Hematopoietic multipotent progenitor cell (in vitro differentiated cells): ENCODE results near the gene AGBL4. TPM values are rescaled to one million over a fixed set of nuclear protein-coding genes. Genes with fewer than 3 reads are reported as not detected.
A peak's percentile ranks its signal among the peaks of the same experiment; 100 is the strongest.

ENCODE experiments used
- DNase-seq, 3 donors: peaks; one replicate each; pipeline ENCODE4 v3.0.0-alpha.2; 2011 to 2015; ENCODE audit warnings: low read depth in 2 of 3, low spot score in 2 of 3
- total RNA-seq: library from RNA; depleted of rRNA; stranded (reverse); fragments of >200 nt; gene quantifications from one replicate; pipeline ENCODE4 v1.2.3, GENCODE V29; 2012

Gene AGBL4
- total RNA-seq, 1 donor, result 0.54 TPM

DNA sequence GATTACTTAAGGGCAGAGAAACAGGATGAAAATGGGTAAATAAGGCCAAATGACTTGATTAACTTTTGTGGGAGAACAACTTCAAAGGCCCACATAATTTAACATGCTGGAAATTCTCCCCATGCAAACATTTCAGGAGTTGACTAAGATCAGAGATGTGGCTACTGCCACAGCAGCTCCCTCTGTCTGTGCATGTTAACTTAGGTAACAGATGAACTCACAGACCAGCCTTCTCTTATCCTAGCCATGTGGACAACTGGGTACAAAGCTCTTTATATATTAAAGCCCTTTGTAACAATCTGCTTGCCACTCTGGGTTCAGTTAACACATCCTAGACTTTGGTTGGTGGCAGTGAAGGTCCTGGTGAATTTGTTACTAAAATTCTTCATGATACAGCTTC, 1280.3 kb downstream of the AGBL4 start:
- DNase-seq, result no peak

DNA sequence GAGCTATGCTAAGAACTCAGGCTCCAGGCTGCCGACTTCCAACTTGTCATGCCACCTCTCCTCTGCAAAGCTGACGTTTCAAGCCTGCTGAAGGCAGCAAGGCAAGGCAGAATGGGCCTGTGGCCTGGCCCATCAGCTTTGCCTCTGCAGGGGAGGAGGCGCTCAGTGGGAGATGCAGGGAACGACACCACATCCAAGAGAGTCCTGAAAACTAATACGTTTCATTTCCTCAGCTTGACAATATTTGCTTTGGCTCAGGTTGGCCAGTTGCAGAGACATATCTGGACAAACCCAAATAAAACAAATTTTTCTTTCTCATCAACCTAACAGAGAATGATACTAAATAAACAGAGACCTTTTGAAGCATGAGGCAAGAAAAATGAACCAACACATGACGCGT, 1282.4 kb downstream of the AGBL4 start:
- DNase-seq, result no peak

- no peak for DNase-seq
Observed at GRCh38 chr1:48740621-48741020, 1283.1 kb downstream of the AGBL4 start.

GRCh38 chr1:48739091-48739490, 1284.7 kb downstream of the AGBL4 start:
- no peak for DNase-seq

GRCh38 chr1:48738356-48738755, 1285.4 kb downstream of the AGBL4 start:
- DNase-seq, result no peak

DNA sequence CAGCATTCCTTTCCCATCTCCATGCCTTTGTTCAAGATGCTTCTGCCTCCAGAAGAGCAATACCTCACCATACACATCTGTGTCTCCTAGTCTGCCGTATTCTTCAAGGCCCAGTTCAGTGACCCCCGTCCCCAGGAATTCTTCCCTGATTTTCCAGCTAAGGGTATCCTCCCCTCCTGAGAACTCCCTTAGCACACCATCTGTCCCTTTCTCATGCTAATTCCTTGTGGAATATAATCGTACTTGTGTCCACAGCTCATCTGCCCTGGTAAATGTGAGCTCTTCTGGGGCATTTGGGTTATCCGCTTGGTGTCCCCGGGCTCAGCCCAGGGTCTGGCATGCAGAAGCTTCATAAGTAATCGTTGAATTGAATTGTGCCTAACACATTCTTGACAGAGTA, 1288.0 kb downstream of the AGBL4 start:
- no peak for DNase-seq

- DNase-seq, result no peak
Observed at GRCh38 chr1:48730164-48730910, 1293.4 kb downstream of the AGBL4 start.

GRCh38 chr1:48728584-48728983, 1295.2 kb downstream of the AGBL4 start:
- no peak for DNase-seq

GRCh38 chr1:48726557-48727215, 1297.1 kb downstream of the AGBL4 start:
- DNase-seq, result no peak

GRCh38 chr1:48726139-48726538, 1297.6 kb downstream of the AGBL4 start:
- DNase-seq, result no peak

DNA sequence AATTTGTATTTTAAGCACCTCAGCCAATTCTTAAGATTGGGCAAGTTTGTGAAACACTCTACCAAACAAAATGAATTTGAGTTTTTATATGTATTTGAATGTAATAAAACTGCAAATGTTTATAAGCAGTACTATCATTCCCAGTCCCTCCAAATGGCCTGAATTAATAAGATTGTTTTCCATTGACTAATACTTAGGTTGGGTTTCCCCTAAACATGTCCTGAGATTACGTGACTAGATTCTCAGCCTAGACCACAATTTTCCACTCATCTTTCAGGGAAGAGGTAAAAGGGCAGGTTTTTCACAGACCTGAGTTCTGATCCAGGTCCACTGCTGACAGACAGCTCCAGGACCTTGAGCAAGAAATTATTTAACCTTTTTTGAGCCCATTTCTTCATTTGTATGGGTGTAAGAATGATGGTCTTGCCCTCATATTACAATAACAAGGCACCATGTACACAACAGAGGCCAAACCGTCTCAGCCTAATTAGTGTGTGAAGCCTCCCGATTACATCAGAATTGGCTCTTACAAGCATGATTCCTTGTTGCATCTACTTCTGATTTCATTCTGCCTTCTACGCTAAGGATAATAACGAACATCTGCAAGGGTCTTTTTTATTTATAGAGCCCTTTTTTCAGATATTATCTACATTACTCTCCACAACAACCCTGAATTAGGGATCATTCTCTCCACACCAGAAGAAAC, 1298.3 kb downstream of the AGBL4 start:
- DNase-seq, result no peak

DNA sequence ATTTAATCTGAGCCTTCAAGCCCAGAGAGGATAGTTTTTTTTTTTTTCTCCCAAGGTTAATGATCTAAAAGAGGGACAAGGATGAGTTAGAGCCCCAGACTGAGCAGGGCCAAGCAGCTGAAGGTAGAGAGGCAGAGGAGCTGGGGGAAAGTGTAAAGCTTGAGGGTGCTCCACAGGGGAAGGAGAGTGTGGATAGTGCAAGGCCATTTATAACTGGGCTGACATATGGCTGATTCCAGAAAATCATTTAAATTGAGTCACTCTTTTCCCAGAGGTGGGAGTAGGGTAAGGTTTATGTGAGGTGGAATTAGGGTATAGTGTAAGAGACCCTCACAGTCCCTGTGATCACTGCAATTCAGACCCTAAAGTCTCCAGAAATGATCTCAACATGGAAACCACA, 1302.8 kb downstream of the AGBL4 start:
- no peak for DNase-seq

GRCh38 chr1:48718705-48719104, 1305.0 kb downstream of the AGBL4 start:
- DNase-seq, result no peak

GRCh38 chr1:48718116-48718630, 1305.6 kb downstream of the AGBL4 start:
- DNase-seq, result no peak

DNA sequence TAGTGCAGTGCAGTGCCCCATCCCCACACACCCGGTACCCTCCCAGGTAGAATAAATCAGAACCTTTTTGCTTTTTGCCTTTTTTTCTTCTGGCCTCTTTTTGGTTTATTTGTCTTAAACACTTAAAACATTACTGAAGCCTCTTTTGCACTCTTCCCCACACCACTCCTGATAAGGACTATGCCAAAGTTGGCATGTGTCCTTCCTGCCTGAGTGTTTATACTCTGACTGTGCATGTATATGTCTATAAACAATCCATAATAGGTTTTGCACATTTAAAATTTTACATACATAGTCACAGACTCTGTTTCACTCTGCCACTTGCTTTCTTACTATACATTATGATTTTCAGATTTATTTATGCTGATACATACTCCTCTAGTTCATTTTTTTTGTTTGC, 1306.7 kb downstream of the AGBL4 start:
- DNase-seq, result no peak

DNA sequence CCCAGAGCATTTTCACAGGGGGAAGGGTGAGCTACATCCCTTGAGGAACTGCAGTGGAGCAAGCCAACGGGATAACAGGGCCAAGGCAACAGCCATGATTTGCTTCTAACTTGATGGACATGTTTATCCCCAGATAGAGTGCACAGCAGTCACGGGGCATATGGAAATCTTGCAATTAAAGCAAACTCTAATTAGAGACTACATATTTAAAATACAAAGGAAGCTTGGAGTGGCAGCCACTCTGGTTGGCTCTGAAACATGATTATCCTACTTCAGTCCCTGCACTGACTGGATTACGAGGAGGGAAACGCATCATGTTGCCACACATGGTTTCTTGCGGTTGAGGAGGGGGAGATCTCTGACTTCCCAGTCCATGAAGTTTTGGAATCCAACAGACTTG, 1307.8 kb downstream of the AGBL4 start:
- DNase-seq, result no peak

- DNase-seq, result no peak
Observed at GRCh38 chr1:48710915-48711314, 1312.8 kb downstream of the AGBL4 start.

GRCh38 chr1:48710318-48710717, 1313.4 kb downstream of the AGBL4 start:
- DNase-seq, result no peak

GRCh38 chr1:48704736-48705135, 1319.0 kb downstream of the AGBL4 start:
- DNase-seq, result no peak

GRCh38 chr1:48701445-48701844, 1322.3 kb downstream of the AGBL4 start:
- DNase-seq, result no peak

DNA sequence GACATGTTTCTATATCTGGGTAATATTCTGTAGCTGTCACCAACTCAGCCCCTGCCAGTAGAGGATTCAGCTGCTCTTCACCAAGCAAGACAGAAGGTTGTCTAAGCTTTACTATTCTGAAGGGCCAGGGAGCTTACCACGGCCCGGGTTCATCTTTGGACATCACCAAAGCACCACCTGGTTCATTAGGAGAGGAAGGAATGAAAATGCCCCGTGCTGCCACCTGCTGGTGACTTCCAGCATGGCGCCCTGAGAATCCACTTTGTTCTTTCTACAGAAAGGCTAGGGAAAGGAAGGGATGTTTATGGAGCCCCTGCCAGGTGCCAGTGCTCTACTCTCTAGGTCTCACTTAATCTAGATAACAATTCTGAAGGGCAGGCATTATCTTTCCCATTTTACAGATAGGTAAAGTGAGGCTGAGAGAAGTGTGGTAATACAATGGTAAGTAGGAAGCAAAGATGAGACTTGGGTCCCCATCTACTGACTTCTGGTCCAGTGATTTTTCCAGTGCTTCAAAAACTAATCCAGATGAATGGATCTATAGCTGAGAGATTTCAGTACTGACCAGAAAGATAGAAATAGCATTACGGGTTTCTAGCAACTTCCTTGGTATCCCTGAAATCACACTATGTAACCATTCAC, 1326.6 kb downstream of the AGBL4 start:
- DNase-seq, result peak in 2 of 3 donors; percentile 26 to 67
